ENCODE data around the gene STRN. TPM values are rescaled to one million over a fixed set of nuclear protein-coding genes. Genes with fewer than 3 reads are reported as not detected.
A peak's percentile ranks its signal among the peaks of the same experiment; 100 is the strongest.

The STRN gene
- total RNA-seq, 1 donor from 2014 or later, result 13.5 TPM

DNA sequence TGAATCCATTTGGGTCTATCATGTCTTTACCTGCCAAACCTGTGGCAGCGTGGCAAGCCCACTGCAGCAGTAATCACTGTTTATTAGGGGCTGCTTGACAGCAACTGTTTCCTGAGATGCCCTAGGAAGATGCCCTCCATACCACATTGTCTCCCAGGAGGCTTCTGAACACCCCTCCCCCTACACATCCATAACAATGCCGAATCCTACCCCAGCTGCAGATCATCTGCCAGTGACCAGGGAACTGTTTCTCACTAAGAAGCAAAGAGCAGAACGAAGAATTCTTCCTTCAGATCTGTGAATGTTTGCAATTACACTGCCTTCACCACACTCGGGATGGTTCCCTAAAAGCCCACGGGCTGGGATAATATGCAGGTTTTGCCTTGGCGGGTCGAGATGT, 142.1 kb downstream of the STRN start:
- H3K4me3 ChIP-seq (ENCODE audit: low read depth, low read length), result no peak overlapping the region
- no peak for DNase-seq (ENCODE audit: low read depth)
- TF ChIP-seq, protein P1, sequence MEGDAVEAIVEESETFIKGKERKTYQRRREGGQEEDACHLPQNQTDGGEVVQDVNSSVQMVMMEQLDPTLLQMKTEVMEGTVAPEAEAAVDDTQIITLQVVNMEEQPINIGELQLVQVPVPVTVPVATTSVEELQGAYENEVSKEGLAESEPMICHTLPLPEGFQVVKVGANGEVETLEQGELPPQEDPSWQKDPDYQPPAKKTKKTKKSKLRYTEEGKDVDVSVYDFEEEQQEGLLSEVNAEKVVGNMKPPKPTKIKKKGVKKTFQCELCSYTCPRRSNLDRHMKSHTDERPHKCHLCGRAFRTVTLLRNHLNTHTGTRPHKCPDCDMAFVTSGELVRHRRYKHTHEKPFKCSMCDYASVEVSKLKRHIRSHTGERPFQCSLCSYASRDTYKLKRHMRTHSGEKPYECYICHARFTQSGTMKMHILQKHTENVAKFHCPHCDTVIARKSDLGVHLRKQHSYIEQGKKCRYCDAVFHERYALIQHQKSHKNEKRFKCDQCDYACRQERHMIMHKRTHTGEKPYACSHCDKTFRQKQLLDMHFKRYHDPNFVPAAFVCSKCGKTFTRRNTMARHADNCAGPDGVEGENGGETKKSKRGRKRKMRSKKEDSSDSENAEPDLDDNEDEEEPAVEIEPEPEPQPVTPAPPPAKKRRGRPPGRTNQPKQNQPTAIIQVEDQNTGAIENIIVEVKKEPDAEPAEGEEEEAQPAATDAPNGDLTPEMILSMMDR (IDR thresholded peaks at IDR 0.05; ENCODE audit: insufficient read depth, low read length, poor library complexity, severe bottlenecking), result no peak
- H3K36me3 ChIP-seq (ENCODE audit: control insufficient read depth, insufficient read depth, low read length), result no peaks in the 10 kb centered on the region
- no peaks in the 10 kb centered on the region for H3K27me3 ChIP-seq (ENCODE audit: control insufficient read depth, insufficient read depth, low read length)

DNA sequence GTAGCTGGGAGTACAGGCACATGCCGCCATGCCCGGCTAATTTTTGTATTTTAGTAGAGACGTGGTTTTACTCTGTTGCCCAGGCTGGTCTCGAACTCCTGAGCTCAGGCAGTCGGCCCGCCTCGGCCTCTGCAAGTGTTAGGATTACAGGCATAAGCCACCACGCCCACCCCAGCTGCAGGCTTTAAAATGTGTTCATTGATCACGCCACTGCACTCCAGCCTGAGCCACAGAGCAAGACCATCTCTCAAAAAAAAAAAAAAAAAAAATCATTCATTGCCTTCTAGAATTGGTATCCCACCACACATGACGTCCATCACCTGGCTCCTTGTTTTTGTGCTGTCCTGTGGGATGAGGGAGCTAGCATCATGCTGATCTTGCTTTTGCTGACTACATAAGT, 142.5 kb downstream of the STRN start:
- no peak for DNase-seq (ENCODE audit: low read depth)
- TF ChIP-seq, protein P1 (IDR thresholded peaks at IDR 0.05; ENCODE audit: insufficient read depth, low read length, poor library complexity, severe bottlenecking), result no peak
- no peaks in the 10 kb centered on the region for H3K36me3 ChIP-seq (ENCODE audit: control insufficient read depth, insufficient read depth, low read length)
- no peak overlapping the region for H3K4me3 ChIP-seq (ENCODE audit: low read depth, low read length)
- H3K27me3 ChIP-seq (ENCODE audit: control insufficient read depth, insufficient read depth, low read length), result no peaks in the 10 kb centered on the region

DNA sequence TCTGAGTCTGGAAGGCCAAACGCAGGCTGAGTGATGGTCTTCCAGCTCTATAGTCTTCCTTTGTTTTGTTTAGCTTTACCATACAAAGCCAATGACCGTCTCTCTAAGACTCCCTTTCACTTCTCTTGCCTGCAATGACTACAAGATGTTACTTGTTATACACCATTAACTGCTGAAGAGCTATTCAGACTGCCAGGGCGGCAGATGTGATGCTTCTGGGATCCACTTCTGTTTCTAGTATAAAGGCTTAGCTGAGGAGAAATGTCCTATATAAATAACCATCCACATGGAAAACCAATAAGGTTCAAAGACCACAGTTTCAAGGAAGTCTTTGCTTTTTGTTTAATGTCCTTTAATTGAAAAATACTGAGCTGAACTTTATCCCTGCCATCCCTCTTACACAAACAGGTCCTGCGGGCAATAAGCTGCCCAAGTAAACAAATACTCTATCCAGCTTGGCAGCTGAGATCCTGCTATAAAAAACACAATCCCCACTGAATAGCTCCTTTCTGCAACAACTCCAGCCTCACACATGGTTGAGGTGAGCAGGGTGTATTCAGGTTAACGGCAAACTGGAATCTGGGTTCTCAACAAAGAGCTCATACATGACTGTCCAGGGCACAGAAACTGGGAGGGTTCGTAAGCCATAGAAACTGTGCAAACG, 145.3 kb downstream of the STRN start:
- TF ChIP-seq, protein P1 (IDR thresholded peaks at IDR 0.05; ENCODE audit: insufficient read depth, low read length, poor library complexity, severe bottlenecking), result no peak
- H3K27me3 ChIP-seq (ENCODE audit: control insufficient read depth, insufficient read depth, low read length), result no peaks in the 10 kb centered on the region

DNA sequence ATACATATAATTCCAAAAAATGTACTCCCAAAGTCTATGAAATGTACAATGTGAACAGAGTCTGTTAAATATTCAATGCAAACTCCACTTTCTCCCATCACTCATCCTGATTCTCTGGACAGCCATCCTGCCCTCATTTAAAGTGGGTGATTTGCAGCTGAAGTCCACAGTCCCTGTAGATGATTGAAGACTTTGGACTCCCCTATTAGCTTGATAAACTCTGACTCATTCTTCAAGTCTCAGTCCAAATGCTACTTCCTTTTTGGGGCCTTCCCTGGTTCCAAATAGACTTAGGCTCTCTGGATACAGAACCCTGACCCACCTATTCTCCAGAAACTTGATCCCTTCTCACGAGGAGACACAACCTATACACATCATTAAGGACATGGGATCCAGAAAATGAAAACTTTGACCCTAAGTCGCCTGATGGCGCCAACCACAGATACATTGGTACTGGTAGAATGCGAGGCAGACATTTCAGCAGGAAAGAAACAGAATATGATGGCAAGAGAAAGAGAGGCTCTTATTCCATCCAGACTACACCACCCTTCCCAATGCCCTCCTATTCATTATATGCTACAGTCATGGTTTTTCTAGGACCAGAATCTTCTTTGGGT, 147.1 kb downstream of the STRN start:
- H3K36me3 ChIP-seq (ENCODE audit: control insufficient read depth, insufficient read depth, low read length), result no peaks in the 10 kb centered on the region
- H3K4me3 ChIP-seq (ENCODE audit: low read depth, low read length), result no peak overlapping the region
- TF ChIP-seq, protein P1 (IDR thresholded peaks at IDR 0.05; ENCODE audit: insufficient read depth, low read length, poor library complexity, severe bottlenecking), result no peak
- DNase-seq (ENCODE audit: low read depth), result no peak
- no peaks in the 10 kb centered on the region for H3K27me3 ChIP-seq (ENCODE audit: control insufficient read depth, insufficient read depth, low read length)

More for the DNA sequence above, 145.3 kb downstream of the STRN start:
- Histone ChIP-seq H3K36me3 (ENCODE audit: control insufficient read depth, insufficient read depth, low read length) (no peaks in the 10 kb centered on the region), H3K4me3 (ENCODE audit: low read depth, low read length) (no peak overlapping the region)
- no peak for DNase-seq (ENCODE audit: low read depth)

DNA sequence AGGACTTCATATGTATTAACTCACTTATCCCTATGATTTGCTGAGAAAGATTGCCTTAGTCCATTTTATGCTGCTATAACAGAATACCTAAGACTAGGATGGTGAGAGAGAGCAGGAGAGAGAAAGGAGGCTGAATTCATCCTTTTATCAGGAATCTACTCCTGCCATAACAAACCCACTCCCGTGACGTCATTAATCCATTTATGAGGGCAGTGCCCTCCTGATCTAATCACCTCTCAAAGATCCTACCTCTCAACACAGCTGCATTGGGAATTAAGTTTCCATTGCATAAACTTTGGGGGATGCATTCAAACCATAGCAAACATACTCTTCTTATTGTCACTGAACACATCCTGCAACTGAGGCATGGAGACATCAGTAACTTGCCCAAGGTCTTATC, 147.8 kb downstream of the STRN start:
- TF ChIP-seq, protein P1 (IDR thresholded peaks at IDR 0.05; ENCODE audit: insufficient read depth, low read length, poor library complexity, severe bottlenecking), result no peak

DNA sequence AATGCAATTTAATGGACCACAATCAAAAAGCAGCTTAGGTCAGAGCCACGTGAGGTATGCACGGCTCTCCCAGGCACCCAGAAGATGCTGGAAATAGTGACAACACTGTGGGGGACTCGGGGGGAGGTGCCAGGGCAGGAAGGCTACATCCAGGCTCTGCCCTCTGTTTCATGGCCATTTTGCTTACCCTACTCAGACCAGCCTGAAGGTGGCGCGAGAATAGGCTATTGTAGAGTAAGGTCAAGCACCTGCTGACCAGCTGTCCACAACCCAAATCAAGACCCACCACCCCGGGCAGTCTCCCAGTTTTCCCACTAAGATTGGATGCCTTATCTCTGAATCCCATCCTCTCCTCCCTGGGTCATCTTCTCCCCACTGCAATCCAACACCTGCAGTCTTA, 154.1 kb downstream of the STRN start:
- Histone ChIP-seq H3K36me3 (ENCODE audit: control insufficient read depth, insufficient read depth, low read length) (no peaks in the 10 kb centered on the region), H3K27me3 (ENCODE audit: control insufficient read depth, insufficient read depth, low read length) (no peaks in the 10 kb centered on the region), H3K4me3 (ENCODE audit: low read depth, low read length) (no peak overlapping the region)
- no peak for DNase-seq (ENCODE audit: low read depth)
- TF ChIP-seq, protein P1 (IDR thresholded peaks at IDR 0.05; ENCODE audit: insufficient read depth, low read length, poor library complexity, severe bottlenecking), result peak; percentile 22

More for the DNA sequence above, 147.8 kb downstream of the STRN start:
- DNase-seq (ENCODE audit: low read depth), result no peak
- Histone ChIP-seq H3K27me3 (ENCODE audit: control insufficient read depth, insufficient read depth, low read length) (no peaks in the 10 kb centered on the region), H3K36me3 (ENCODE audit: control insufficient read depth, insufficient read depth, low read length) (no peaks in the 10 kb centered on the region), H3K4me3 (ENCODE audit: low read depth, low read length) (no peak overlapping the region)

Data from kidney epithelial cell (primary cell).